PC-3 (cell line): ENCODE measurements around the gene RCCD1.

Experiments used
- EZH2 ChIP-seq: fragments of 300-600 bp; sonication (generic); IDR thresholded peaks from one replicate; pipeline ENCODE4 v1.6.1; 2017; ENCODE audit warnings: antibody characterized with exemption, mild to moderate bottlenecking, low read length; ENCODE audit not compliant: unreplicated experiment
- TF ChIP-seq, protein P1 (sequence below): fragments of 300-600 bp; sonication (generic); conservative IDR thresholded peaks from 2 replicates; pipeline ENCODE4 v1.5.1; 2017; ENCODE audit warnings: antibody characterized with exemption, low read depth, mild to moderate bottlenecking, low read length

DNA sequence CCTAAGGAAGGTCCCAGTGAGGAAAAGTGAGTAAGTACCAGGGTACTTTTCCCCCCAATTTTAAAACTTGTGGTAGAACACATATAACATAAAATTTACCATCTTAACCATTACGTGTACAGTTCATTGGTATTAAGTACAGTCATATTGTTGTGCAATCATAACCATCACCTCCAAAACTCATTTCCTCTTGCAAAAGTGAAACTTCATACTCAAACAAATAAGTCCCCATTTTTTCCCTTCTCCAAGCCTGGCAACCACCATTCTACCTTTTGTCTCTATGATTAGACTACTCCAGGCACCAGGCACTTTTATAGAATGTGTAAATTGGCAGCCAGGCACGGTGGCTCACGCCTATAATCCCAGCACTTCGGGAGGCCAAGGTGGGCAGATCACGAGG, 27.5 kb downstream of the RCCD1 start:
- no peak for TF ChIP-seq EZH2
- TF ChIP-seq, protein P1, sequence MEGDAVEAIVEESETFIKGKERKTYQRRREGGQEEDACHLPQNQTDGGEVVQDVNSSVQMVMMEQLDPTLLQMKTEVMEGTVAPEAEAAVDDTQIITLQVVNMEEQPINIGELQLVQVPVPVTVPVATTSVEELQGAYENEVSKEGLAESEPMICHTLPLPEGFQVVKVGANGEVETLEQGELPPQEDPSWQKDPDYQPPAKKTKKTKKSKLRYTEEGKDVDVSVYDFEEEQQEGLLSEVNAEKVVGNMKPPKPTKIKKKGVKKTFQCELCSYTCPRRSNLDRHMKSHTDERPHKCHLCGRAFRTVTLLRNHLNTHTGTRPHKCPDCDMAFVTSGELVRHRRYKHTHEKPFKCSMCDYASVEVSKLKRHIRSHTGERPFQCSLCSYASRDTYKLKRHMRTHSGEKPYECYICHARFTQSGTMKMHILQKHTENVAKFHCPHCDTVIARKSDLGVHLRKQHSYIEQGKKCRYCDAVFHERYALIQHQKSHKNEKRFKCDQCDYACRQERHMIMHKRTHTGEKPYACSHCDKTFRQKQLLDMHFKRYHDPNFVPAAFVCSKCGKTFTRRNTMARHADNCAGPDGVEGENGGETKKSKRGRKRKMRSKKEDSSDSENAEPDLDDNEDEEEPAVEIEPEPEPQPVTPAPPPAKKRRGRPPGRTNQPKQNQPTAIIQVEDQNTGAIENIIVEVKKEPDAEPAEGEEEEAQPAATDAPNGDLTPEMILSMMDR, result no peak
